ENCODE data around the gene LHFPL3.

LHFPL3 gene

GRCh38 chr7:104371216-104371979 is 43.0 kb downstream of the LHFPL3 start:
- no peak for DNase-seq (ENCODE audit: low read depth)

- no peak for DNase-seq (ENCODE audit: low read depth)
Measured at GRCh38 chr7:104371980-104372357, 43.6 kb downstream of the LHFPL3 start.

GRCh38 chr7:104382616-104383015 is 54.2 kb downstream of the LHFPL3 start:
- no peak for DNase-seq (ENCODE audit: low read depth)

- no peak for DNase-seq (ENCODE audit: low read depth)
Measured at GRCh38 chr7:104386943-104387342, 58.5 kb downstream of the LHFPL3 start.

GRCh38 chr7:104388222-104388621 is 59.8 kb downstream of the LHFPL3 start:
- no peak for DNase-seq (ENCODE audit: low read depth)

- DNase-seq (ENCODE audit: low read depth): no peak
Measured at GRCh38 chr7:104395162-104395561, 66.8 kb downstream of the LHFPL3 start.

- DNase-seq (ENCODE audit: low read depth): no peak
Measured at GRCh38 chr7:104397442-104397841, 69.0 kb downstream of the LHFPL3 start.

- DNase-seq (ENCODE audit: low read depth): no peak
Measured at GRCh38 chr7:104408371-104408770, 80.0 kb downstream of the LHFPL3 start.

GRCh38 chr7:104410742-104411141 is 82.3 kb downstream of the LHFPL3 start:
- DNase-seq (ENCODE audit: low read depth): no peak

- no peak for DNase-seq (ENCODE audit: low read depth)
Measured at GRCh38 chr7:104412911-104413310, 84.5 kb downstream of the LHFPL3 start.

- DNase-seq (ENCODE audit: low read depth): no peak
Measured at GRCh38 chr7:104414216-104414615, 85.8 kb downstream of the LHFPL3 start.

- no peak for DNase-seq (ENCODE audit: low read depth)
Measured at GRCh38 chr7:104415700-104416099, 87.3 kb downstream of the LHFPL3 start.

- no peak for DNase-seq (ENCODE audit: low read depth)
Measured at GRCh38 chr7:104416866-104417393, 88.5 kb downstream of the LHFPL3 start.

- DNase-seq (ENCODE audit: low read depth): no peak
Measured at GRCh38 chr7:104431930-104432329, 103.5 kb downstream of the LHFPL3 start.

- no peak for DNase-seq (ENCODE audit: low read depth)
Measured at GRCh38 chr7:104434129-104434528, 105.7 kb downstream of the LHFPL3 start.

- DNase-seq (ENCODE audit: low read depth): no peak
Measured at GRCh38 chr7:104442481-104442880, 114.1 kb downstream of the LHFPL3 start.

- no peak for DNase-seq (ENCODE audit: low read depth)
Measured at GRCh38 chr7:104444017-104444416, 115.6 kb downstream of the LHFPL3 start.

- DNase-seq (ENCODE audit: low read depth): no peak
Measured at GRCh38 chr7:104445393-104445792, 117.0 kb downstream of the LHFPL3 start.

GRCh38 chr7:104450861-104451260 is 122.5 kb downstream of the LHFPL3 start:
- DNase-seq (ENCODE audit: low read depth): no peak

GRCh38 chr7:104453190-104453589 is 124.8 kb downstream of the LHFPL3 start:
- no peak for DNase-seq (ENCODE audit: low read depth)

GRCh38 chr7:104458875-104459274 is 130.5 kb downstream of the LHFPL3 start:
- DNase-seq (ENCODE audit: low read depth): no peak

- DNase-seq (ENCODE audit: low read depth): no peak
Measured at GRCh38 chr7:104469166-104469820, 140.9 kb downstream of the LHFPL3 start.

- no peak for DNase-seq (ENCODE audit: low read depth)
Measured at GRCh38 chr7:104480529-104480928, 152.1 kb downstream of the LHFPL3 start.

Measured in fibroblast of the conjunctiva (primary cell).